Activated CD8-positive, alpha-beta memory T cell treated with anti-CD3 and anti-CD28 coated beads, Interleukin-2, amount 50 U/mL, for 48 hours (primary cell): ENCODE measurements around the gene SLC2A1.

Experiments used
- DNase-seq: peaks from one replicate; pipeline ENCODE4 v3.0.0-alpha.2; 2020

The SLC2A1 gene

DNA sequence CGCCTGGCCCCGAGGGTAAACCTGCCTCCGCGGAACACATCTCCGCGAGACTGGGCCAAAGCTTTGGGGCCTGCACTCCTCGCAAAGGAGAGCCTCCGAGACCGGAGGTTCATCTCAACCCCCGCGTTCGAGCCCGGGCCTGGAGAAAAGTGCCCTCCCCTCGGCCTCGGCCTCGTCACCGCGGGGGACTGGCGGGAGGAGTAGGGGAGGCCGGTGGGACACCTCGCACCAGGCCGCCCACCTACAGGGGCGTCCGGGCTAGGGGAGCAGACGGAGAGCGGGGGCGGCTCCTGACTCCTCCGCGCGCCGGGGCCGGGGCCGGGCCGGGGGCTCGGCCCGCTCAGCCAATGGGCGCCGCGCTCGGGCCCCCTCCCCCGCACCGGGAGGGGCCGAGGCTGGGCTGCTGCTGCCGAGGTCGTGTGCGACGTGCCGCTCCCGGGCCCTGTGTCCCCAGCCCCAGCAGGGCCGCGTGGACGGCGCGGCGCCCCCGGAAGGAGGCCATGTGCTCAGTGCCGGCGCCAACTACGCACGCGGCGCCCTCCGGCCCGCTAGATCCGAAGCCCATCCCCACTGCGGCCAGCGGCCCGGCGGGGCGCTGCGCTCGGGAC is 684 bp downstream of the SLC2A1 start:
- DNase-seq: peak; percentile 85

DNA sequence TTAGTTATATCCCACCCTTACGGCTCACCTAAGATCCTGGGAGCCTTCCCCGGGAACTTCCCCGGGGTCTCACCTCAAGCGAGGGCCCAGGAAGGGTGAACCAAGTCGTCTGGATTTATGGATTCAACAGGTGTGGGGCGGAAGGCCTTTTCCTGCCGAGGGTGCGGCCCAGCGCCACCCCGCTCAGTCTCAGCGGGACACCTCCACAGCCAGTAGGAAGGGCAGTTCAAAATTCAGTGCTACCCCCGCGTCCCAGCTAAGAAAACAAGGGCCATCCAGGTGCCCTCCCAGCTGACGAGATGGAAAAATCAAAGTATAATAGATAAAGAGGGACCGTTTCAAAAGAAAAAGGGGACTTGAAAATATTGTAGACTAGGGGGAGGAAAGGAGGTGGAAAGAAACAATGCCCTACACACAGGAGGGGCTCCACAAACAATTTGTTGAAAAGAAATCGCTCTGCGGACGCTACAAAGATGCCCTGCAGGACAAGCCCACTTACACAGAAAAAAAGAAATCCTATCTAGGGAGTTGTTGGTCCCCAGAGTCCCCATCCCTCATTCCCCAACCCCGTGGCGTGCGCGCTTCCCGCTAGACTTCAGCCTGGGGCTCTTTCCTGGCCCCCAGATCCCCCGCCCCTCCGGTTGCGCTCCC is 1.3 kb downstream of the SLC2A1 start:
- no peak for DNase-seq

DNA sequence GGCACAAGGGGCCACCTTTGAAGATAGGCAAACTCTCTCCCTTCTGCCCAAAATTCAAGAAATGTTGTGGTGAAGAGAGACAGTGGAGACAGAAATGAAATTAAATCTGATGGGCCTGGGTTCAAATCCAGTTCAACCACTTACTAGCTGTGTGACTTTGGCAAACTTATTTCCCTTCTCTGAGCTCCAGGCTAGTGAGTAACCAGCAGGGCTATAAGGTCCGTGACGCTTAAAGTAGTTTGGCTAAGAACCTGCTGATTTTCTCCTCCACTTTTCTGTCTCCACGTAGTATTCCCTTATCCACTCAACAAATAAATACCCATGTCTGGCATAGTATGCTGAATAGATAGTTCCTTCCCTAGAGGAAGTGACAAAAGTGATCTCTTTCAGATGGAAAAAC is 1.9 kb downstream of the SLC2A1 start:
- no peak for DNase-seq

DNA sequence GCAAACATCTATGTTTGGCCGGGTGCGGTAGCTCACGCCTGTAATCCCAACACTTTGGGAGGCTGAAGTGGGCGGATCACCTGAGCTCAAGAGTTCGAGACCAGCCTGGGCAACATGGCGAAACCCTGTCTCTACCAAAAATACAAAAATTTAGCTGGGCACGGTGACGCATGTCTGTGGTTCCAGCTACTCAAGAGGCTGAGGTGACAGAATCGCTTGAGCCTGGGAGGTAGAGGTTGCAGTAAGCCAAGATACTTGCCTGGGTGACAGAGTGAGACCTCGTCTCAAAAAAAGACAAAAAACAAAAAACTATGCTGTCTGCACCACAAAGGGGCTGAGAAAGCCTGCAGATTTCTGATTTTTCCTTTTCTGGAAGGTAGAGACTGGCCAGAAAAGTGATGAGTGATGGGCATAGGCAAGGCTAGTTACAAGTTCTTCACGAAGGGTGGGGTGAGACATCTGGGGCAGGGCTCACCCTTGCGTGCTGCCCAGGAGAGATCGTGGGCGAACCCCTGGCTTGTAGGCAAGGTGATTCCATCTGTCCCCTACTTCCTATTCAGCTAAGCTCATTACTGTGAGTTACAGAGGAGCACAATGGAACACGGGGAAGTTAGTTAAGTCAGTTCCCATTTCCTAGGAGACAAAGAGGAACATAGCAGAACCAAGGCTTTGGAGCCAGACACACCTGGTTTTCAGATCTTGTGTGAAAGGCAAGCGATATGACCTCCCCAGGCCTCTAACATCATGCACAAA is 3.2 kb downstream of the SLC2A1 start:
- DNase-seq: no peak

DNA sequence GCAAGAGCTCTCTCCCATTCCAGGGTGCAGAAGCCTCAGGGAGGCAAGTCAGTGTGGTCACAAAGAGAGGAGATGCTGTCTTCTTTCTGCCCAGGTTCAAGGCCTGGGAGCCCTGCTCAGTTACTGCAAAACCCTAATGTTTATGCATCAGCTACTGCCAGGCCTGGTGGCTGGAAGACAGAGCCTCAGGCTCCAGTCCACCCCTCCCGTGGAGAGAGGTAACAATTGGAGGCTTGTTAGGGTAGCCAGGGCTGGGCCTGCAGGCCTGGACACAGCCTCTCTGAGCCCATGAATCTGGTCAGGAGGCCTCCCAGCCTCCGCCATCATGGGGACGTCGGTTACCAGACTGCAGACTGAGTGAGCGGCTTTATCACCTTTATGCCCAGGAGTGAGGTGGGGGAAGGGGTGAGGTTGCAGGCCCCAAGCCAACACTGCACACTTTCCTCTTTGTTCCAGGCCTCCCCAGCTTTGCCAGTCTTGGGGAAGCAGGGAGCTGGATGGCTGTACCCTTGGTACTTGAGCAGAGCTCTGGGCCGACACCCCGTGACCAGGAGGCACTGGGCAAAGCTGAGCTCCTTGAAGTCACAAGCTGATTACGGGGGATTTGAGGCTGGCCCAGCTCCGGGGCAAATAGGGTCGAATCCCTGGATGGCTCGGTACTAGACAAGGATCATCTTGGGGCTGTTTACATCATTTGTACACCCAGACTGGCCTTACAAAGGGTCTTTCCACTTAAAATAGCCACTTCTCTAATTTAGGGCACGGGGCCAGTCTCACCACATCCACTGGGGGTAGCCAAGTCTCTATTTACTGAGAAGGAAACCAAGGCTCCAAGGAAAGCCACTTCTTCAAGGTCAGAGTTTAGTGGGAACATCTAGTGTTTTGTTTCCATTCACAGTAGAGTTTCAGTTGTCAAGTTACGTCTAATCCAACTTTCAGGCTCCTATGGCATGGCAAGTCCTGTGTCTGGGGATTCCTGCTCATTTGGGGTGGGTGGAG is 5.2 kb downstream of the SLC2A1 start:
- peak; percentile 51 for DNase-seq

DNA sequence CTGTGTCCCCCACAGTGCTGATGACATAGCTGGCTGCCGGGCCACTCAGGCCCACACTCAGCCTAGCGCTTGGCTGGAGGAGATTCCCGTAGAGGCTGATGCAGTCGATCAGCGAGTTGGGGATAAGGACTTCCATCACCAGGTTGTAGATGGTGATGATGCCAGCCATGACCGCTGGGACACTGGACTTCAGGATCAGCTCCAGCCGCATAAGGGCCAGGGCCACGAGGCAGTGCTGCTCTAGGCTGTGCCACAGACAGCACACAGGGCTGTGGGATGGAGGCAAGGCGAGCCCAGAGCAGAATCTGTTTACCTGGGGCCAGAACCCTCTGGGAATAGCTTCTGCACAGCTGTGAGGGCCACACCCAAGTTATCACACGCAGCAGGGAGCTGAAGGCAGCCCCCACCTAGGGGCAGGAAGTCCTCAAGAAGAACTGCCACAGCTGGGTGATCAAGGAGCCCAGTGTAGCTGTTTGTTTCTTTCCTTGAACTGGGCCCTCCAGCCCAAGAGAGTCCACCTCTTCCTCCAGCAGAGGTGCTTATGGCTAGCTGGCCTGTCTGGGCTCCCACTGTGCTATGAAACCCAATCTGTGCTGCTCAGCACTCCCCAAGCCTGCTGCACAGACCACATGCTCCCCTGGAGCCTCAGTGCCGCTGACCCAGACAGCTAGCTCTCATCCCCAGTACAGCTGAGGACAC is 6.2 kb downstream of the SLC2A1 start:
- DNase-seq: peak; percentile 51

DNA sequence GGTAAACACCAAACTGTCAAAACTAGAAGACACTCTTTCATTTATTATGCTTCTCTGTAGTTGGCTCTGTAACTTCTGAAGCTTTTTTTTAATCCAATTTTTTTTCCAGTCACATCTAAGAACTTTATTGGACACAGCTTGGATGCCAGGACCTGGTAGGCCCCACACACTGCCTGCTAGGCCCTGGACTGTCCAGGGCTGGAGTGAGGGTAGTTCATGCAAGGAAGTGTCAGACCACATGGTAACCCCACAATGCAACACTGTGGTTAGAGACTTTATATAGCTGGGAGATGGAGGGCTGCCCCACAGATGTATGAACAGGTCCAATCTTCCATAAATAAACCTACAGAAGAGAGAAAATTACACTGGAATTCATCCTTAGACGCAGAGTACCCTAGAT is 7.1 kb downstream of the SLC2A1 start:
- no peak for DNase-seq

DNA sequence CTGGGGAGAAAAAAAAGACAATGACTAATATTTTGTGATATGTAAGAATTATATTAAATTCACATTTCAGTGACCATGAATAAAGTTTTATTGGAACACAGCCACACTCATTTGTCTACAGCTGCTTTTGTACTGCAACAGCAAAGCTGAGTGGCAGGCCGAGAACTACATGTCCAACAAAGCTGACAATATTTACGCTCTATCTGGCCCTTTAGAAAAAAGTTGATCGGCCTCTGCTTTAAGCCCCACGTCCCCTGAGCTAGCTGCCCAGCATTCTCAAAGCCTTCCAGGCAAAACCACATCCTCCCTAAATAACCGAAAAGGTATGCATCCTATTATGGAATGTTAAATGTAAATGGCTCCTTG is 8.6 kb downstream of the SLC2A1 start:
- no peak for DNase-seq

DNA sequence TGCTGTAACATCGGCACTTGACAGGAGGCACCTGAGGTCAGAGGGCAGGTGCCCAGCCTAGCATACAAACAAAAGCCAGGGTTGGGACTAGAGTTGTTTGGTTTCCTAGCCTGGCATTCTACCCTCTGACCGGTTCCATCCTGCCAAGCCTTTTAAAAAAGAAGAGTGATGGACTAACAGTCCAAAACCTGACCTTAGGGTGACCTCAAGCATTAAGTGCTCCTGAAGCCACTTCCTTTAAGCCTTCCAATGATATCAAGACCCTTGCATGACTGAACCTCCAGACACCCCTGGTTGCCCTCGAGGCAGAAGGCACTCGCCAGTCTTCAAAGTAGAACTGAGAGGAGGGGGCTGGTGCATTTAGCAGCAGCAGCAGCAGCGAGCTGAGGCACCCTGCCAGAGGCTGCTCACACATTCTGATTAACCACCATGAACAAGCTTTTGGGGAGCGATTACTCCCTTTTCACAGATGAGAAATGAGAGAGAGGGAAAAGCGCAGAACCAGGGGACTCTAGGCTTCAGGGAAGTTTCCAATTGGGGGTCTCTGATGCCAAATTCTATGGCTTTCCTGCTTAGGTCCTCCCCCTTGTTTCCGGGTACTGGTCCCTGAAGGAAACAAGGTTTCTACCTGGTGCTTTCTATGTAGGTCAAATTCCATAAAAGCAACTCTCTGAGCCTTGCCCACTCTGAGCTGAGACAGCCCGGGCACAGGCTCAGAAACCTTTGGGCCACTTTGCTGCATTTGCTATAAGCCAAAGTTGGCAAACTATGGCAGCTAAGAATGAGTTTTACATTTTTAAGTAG is 9.2 kb downstream of the SLC2A1 start:
- no peak for DNase-seq

DNA sequence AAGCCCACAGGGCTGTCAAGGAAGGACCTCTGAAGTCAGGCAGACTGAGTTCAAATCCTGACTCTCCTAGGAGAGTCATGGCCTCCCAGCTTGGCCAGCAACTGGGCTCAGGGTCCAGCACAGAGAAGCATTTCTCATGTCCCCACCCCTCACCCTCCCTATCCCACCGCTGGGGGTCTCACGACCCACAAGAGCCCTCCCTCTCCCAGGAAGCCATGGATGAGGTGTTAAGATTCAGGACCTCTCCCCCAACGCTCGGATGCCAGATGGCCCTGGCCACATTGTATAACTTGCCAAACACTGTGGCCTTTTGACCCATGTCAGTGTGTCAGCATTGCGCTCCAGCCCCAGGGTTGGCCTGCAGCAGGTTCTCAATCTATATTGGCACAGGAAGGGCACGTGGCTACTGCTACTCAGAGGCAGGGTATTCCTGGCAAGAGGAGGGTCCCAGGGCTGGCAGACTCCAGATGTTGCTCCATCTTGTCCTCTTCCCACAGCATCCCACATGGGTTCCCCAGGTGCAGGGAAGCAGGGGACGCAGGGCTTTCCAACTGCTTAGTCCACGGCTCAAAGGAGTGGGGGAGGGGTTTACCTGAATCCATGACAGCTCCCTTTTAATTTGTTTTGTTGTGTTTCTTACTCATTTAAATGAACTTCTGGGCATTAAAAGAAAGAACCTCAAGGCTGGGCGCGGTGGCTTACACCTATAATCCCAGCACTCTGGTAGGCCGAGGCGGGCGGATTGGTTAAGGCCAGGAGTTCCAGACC is 10.5 kb downstream of the SLC2A1 start:
- DNase-seq: no peak

DNA sequence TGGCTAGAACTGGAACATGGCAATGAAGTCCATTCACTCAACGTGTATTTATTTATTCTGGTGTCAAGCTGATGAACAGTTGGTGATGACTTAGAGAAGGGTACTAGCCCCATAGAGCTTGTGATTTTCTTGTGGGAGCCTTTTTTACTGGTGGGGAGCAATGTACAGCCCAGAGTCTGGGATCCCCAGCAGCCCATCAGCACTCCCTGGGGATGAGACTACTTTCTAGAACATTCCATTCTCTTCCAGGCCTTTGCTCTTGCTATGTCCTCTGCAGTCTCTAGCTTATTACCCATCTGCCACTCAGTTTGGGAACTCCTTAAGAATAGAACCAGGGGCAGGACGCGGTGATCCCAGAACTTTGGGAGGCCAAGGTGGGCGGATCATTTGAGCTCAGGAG is 11.6 kb downstream of the SLC2A1 start:
- no peak for DNase-seq

DNA sequence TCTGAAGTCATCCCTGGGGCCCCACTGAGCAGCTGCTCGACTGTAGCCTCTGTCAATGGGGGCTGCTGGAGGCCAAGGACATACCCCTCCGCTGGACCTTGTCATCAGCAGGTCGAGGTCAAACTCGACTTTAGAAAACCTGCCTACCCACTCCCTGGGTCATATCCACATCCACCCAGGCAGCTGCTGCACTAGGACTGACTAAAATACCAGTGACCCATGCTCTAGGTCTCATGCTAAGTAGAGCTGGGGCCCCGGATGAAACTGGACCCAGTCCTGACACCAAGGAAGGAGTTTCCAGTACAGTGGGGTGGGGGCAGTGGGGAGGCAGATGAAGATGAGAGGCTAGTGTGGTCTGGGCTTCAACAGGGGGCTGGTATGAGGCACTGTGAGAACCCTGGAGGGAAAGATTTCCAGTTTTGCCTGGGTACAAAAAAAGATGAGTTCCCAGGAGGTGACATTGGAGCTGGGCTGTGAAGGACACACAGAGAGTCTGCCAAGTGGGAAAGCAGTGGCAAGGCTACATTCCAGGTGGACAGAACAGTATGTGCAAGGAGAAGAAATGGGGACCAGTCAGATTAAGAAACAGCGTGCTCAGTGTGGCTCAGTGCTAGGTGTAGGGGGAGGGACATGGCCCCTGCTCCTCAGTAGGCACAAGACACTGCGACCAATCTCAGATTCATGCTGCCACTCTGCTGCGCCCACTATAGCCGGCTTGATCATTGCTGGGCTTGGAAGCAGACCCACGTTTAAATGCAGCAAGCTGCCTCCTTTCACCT is 12.4 kb downstream of the SLC2A1 start:
- no peak for DNase-seq

DNA sequence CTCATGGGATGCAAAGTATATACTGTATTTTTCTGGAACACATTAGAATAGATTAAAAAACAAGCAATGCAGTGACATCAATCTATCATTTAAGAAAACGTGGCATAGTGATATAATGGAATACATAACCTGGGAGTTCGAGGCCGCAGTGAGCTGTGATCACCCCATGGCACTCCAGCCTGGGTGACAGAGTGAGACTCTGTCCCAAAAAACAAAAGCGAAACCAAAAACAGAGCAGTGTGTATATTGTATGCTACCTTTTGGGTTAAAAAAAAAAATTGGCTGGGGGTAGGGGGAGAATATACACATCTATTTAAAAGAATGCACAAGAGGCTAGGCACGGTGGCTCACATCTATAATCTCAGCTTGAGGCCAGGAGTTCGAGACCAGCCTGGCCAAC is 13.5 kb downstream of the SLC2A1 start:
- DNase-seq: no peak

DNA sequence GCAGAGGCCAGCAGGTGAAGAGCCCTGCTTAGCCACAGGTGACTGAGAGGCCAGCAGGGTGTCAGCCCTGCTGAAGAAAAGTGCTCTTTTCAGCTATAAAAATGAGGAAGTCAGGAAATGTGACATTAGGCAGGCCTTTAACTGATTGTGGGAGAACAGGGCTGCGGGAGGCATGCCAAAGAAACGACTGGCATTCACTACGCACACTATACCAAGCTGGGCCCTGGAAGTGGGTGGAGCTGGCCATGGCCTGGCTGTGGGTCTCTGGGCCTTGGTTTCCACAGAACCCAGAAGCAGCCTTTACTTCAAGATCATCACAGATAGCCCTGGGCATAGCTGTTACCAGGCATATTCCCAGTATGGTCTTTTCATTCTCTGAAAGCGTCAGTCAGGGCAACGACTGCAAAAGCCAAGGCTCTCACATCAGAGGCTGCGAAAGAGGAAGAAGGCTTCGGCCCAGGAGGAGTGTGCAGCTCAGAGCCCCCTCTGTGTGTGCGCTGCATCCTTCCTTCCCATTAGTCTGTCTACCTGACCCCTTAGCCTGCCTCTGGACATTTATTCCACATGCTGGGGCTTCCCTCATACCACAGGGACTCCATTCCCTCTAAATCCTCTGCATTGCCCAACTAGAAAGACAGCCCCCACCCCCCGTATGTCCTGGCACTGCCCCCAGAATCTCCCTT is 14.3 kb downstream of the SLC2A1 start:
- DNase-seq: no peak

DNA sequence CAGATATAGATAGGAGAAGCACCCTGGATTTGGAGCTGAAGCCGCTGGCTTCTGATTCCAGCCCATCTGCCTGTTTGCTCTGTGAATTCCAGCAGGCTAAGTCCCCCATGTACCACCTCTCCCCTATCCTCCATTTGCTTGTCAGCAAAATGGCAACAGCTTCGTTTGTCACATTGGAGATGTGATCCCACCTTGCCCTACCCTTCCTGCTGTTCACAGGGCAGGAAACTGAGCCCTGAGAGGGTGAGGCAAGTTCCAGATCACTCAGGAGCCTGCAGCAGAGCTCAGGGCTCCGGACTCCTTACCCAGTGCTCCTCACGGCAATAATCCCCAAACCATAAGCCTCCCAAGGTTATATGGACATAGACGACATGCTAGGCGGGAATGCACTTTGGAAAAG is 14.9 kb downstream of the SLC2A1 start:
- DNase-seq: no peak

DNA sequence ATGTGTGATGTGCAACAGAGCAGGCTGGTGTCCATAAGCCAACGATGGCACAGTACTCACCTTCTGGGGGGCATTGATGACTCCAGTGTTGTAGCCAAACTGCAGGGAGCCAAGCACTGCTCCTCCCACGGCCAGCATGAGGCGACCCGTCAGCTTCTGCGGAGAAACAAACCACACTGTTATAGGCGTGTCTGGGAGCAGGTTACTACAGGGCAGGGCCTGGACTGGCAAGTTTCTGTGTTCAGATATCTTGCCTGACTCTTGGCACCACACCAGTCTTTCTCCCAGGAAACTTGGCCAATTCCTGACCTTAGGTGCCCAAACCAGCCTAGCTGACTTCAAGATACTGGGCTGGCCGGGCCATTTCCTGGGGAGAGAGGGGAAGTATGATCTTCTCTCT is 15.5 kb downstream of the SLC2A1 start:
- DNase-seq: no peak

DNA sequence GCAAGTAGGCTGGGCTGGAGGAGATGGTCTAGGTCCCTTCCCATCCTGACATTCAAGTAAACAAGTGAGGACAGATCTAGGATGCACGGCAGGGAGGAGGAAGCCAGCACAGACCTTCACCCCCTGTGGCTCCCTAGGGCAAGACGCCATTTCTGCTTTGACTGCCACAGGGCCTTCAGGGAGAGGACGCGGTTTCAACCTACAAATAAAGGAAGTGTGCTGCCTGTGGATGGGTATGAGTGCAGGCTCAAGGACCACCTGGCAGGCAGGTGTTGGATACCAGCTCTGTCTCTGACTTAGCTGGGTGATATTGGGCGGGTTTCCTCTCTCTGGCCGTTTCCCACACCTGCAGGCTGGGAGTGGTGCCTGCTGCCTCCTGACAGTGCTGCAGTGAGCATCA is 16.2 kb downstream of the SLC2A1 start:
- no peak for DNase-seq

DNA sequence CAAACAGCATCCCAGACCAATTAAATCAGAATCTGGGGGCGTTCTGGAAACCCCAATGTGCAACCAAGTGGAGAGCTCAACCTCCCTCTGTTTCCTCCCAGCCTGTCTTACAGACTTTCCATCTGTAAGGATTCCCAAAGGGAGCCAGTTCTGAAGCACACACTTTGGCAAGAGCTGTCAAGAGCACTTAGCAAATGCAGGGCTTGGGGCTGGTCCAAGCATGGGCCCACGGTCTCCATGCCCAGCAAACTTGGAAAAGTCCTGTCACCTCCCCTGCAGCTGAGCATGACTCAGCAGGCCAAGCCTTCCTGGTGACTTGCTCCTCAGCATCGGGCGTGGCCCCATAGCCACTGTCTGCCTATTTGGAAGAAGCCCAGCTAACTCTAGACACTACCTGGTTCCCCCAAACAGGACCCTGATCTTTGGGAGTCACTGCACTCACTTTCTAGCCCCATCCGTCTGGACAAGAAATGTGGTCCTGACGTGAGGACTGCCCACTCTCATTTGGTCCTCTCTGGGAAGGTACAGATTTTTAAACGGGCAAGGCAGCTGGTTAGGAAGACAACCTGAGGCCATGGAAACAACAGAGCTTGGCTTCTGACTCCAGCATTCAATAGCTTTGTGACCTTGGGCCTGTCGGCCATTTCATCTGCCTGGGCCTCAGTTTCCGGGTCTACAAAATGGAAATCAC is 16.9 kb downstream of the SLC2A1 start:
- no peak for DNase-seq
